ENCODE measurements around the gene SERP2. TPM values are rescaled to one million over a fixed set of nuclear protein-coding genes. Genes with fewer than 3 reads are reported as not detected.

The SERP2 gene
- total RNA-seq, 1 experiment from 2014 or later: 1.8 TPM

GRCh38 chr13:44380404-44381165 is 7.0 kb downstream of the SERP2 start:
- H3K27ac Mint-ChIP-seq: no peak overlapping the region
- H2AK5ac ChIP-seq (ENCODE audit: insufficient read length, low read length): no peak overlapping the region
- H4K20me1 ChIP-seq (ENCODE audit: control insufficient read depth, insufficient read depth, insufficient read length): no peaks in the 10 kb centered on the region
- no peaks in the 10 kb centered on the region for H3K9me3 ChIP-seq (ENCODE audit: control insufficient read depth, low read depth, low read length)
- no peak overlapping the region for H4K91ac ChIP-seq (ENCODE audit: insufficient read length, low read depth, low read length)
- no peak overlapping the region for H3T11ph ChIP-seq (ENCODE audit: low read length)
- no peak overlapping the region for H3K4me3 Mint-ChIP-seq
- H3K23ac ChIP-seq (ENCODE audit: insufficient read length, low read depth, low read length): no peak overlapping the region
- H3K4me2 ChIP-seq (ENCODE audit: insufficient read depth, insufficient read length, low read length): no peak overlapping the region
- H3K36me3 Mint-ChIP-seq (ENCODE audit: insufficient read depth in 1 of 3, low read depth in 3 of 3): no peaks in the 10 kb centered on the region
- H3K79me1 ChIP-seq (ENCODE audit: insufficient read depth, low read depth, low read length, poor library complexity, severe bottlenecking): no peaks in the 10 kb centered on the region
- no peaks in the 10 kb centered on the region for H3K23me2 ChIP-seq (ENCODE audit: insufficient read length, low read depth, low read length, poor library complexity, severe bottlenecking)
- H3K27me3 Mint-ChIP-seq (ENCODE audit: low read depth): no peaks in the 10 kb centered on the region
- no peak overlapping the region for H2BK20ac ChIP-seq (ENCODE audit: low read depth, low read length, poor library complexity, severe bottlenecking)
- H3K4me1 ChIP-seq (ENCODE audit: insufficient read depth, low read length): no peaks in the 10 kb centered on the region
- no peak overlapping the region for H4K5ac ChIP-seq (ENCODE audit: insufficient read length, low read depth, low read length)
- H3K9me3 Mint-ChIP-seq: no peaks in the 10 kb centered on the region
- H3K4me1 Mint-ChIP-seq: peaks cover 9 to 11% of the 10 kb centered on the region in 2 experiments
- H3K27ac ChIP-seq (ENCODE audit: insufficient read length, low read depth, low read length): no peak overlapping the region
- H3K4ac ChIP-seq (ENCODE audit: low read depth, low read length): no peak overlapping the region
- H2AFZ ChIP-seq (ENCODE audit: low read length): no peak overlapping the region
- H2BK5ac ChIP-seq (ENCODE audit: insufficient read length, low read length): no peak overlapping the region
- no peak overlapping the region for H4K8ac ChIP-seq (replicated peaks; ENCODE audit: insufficient read length, low read depth, low read length)
- no CpG with 5 or more reads among the region's 3 CpGs for WGBS (ENCODE audit: extremely low coverage, insufficient read length, low lambda C conversion rate)
- TF ChIP-seq, protein P1, sequence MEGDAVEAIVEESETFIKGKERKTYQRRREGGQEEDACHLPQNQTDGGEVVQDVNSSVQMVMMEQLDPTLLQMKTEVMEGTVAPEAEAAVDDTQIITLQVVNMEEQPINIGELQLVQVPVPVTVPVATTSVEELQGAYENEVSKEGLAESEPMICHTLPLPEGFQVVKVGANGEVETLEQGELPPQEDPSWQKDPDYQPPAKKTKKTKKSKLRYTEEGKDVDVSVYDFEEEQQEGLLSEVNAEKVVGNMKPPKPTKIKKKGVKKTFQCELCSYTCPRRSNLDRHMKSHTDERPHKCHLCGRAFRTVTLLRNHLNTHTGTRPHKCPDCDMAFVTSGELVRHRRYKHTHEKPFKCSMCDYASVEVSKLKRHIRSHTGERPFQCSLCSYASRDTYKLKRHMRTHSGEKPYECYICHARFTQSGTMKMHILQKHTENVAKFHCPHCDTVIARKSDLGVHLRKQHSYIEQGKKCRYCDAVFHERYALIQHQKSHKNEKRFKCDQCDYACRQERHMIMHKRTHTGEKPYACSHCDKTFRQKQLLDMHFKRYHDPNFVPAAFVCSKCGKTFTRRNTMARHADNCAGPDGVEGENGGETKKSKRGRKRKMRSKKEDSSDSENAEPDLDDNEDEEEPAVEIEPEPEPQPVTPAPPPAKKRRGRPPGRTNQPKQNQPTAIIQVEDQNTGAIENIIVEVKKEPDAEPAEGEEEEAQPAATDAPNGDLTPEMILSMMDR (conservative IDR thresholded peaks at IDR 0.05): no peak
- H3K27me3 ChIP-seq (ENCODE audit: insufficient read depth, low read length): no peaks in the 10 kb centered on the region
- DNase-seq: no peak
- no peak overlapping the region for H3K9ac ChIP-seq (ENCODE audit: extremely low read depth, insufficient read length, low read length)
- H2BK15ac ChIP-seq (ENCODE audit: low read depth, low read length): no peak overlapping the region
- no peak overlapping the region for H3K14ac ChIP-seq (ENCODE audit: insufficient read depth, low read length)
- H2BK120ac ChIP-seq (ENCODE audit: low read depth, low read length, poor library complexity, severe bottlenecking): no peak overlapping the region
- no peak overlapping the region for H2BK12ac ChIP-seq (ENCODE audit: insufficient read length, low read depth, low read length)
- no peak overlapping the region for H3K56ac ChIP-seq (ENCODE audit: insufficient read length, low read depth, low read length)
- peak overlapping the region; percentile 44 for H3K18ac ChIP-seq (ENCODE audit: insufficient read length, low read depth, low read length)
- no peaks in the 10 kb centered on the region for H3K79me2 ChIP-seq (ENCODE audit: insufficient read depth, low read length)
